Activated CD4-positive, CD25-positive, alpha-beta regulatory T cell (primary cell): ENCODE data around the gene SERPINE1.

ENCODE experiments used
- DNase-seq, 4 experiments: peaks; one replicate each; lab custom pipeline; 2025; lab: John Stamatoyannopoulos, UW

The SERPINE1 gene

DNA sequence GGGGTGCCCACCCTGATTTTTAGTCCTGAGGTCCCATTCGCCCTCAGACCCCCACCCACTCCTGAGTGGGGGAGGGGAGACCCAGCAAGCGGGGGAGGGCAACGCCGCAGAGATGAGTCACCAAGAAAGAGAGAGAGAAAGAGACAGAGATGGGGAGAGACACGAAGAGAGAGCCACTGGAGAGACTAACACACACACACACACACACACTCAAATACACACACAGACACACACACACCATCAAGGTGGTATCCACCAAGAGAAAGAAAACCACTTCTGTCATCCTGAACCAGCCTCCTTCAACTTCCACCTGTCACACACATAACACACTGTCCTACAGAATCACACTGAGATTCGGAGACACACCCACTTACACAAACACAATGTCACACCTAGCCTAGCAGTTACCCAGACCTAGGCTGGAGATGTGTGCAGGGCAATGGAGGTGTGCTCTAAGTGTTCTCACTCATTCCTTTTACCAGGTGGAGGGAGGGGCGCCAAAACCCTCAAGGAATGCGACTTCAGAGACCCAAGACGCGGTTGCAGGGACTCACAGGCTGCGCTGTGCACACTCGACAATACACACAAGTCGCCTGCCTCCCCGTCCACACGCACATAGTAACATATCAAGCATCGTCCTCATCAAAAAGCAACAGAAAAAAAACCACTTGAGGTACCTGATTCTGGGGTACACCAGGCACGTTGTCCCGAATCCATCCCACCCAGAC is 42.4 kb downstream of the SERPINE1 start:
- DNase-seq = no peak

DNA sequence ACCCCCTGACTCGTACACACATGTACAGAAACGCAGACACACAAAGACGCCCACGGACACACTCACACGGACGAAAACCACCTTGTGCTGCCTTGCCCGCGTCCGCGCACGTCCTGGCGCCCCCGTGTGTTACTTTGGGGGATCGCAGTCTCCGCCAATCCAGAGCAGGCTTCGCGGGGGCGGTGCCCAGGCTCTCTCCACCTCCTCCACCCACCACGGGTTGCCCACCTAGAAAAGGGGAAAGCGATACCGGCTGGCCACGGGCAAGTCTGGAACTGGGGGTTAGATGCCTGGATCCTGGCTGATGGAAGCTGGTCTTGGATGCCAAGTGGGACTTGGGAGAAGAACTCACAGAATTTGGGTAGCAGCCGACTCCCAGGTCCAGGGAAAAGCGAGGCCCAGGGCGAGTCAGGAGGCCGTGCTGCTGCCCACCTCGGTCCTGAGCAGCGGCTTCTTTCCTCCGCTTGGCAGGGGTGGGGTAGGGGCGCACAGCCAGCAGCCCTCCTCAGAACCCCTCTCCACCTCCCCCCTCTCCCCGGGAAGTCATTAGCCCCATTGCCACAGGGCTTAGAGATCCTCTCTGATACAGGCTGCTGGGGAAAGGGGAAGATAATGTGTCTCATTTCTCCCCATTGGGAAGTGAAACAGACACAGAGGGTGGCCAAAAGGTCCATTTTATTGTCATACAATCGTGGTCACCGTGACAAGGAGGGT is 43.1 kb downstream of the SERPINE1 start:
- DNase-seq = peak; percentile 55 to 74 (median 58)

DNA sequence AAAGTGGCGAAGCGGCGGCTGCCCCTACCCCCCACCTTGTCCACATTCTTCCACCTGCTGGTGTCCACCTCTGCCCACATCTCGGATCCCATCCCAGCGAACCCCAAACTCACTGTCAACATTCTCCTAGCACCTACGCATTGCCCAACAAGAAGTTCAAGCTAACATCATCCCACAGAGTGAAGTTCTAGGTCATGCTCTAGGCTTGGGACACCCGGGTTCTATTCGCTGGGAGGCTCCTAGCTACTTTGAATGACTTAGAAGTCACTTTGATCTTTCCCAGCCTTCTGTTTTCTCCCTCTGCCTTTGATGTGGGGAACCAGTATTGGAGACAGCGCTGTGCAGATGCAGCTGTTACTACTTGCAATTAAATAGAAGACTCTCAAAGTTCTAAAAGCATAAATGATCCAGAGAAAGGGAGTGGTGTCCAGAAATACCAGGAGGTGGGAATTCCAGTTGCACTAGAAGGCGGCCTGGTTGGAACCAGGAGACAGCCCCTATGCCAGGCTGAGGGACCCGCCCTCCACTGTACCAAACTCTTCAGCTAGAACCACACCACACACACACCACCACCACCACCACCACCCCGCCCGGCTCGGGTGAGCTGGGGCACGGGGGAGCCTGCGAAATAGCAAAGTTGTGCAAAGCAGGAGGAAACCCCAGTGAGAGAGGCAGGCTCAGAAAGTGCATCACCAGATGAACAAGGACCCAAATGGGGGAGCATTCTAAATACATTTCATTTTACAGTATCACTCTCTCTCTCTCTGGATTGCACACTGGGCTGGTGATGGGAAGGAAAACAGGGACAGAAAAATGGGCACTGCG is 43.9 kb downstream of the SERPINE1 start:
- no peak for DNase-seq

DNA sequence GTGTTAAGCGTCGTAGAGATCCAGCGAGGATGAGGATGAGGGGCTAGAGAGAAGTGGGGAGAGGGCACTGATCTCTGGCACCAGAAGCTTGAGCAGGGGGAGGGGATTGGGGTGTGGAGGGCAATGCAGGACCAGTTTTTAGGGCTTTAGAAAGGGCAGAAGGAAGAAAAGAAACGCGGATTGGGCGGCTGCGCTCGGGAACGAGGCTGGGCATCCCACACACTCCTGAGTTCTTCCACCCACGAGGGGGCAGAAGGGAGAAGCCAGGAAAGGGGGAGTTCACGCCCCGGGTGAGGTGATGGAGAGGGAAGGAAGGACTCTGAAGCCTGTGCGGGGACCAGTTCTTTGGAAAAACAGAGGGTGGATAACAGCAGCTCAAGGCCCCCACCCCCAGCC is 44.5 kb downstream of the SERPINE1 start:
- DNase-seq = no peak

DNA sequence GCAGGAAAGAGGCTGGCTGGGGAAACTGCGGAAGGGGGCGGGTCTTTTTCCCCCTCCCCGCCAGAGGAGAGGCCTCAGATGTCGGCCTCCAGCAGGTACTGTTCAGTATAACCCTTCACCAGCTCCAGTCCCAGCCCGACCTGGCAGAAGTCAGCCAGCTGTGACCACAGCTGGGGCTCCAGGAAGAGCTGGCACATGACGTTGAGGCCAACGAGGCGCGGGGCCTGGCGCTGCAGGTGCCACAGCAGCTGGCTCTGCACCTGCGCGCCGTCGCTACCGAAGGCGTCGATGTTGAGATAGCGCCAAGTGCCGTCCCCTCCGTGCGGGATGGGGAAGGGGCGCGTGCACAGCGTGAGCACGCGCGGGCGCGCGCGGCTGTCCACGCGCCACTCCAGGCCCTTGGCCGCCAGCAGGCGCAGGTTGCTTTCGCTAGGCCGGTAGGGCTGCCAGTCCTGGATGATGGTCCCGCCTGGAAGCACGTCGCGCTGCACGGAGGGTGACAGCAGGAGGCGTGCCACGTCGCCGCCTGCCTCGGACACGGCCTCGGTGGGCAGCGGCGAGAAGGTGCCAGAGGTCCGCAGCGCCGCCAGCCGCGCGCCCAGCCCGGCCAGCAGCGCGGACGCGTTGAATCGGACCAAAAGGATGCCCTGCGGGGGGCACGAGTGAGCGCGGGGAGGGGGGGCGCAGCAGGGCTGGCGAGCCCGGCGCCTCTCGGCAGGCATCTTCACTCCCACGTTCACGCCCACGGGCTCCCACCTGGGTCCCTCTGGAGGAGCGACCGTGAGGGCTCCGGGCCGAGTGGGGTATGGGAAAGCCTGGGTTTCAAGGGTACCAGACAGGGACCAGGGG is 45.3 kb downstream of the SERPINE1 start:
- DNase-seq = no peak

DNA sequence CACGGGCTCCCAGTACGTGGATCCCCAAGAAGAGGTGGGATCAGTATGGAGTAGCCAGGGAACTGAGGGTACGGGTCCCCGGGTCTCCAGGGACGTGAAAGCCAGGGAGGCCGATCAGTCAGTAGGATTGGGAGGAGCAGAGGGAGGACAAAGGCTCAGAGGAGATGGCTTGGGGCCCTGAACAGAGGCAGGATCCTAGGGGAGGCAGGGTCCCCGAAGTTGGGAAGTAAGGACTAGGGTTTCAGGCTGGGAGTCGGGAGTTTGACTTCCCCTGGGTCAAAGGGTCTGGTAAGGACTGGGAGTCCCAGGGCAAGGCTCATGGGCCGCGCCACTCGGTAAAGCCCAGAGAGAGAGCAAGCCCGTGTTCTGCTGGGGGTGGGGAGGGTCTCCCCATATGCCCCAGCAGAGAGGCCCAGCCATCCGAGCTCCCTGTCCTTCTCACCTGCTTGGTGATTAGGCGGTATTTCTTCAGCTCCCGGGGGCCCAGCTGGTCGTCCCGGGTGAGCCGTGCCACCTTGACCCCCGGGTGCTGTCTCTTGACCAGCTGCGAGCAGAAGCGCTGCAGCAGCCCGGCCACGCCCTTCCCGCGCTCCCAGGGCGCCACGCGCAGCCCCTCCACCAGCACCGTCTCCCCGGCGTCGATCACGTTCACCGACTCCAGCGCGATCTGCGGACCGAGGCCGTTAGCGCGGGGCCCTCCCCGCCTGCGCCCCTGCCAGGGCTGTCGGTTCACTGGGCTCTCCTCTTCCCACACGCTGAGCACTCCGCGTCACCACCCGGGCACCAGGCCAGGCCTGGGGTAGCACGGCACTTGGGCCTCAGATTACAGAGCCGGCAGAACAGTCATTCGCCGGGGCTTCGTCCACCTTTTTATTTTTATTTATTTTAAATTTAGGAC is 46.2 kb downstream of the SERPINE1 start:
- no peak for DNase-seq

DNA sequence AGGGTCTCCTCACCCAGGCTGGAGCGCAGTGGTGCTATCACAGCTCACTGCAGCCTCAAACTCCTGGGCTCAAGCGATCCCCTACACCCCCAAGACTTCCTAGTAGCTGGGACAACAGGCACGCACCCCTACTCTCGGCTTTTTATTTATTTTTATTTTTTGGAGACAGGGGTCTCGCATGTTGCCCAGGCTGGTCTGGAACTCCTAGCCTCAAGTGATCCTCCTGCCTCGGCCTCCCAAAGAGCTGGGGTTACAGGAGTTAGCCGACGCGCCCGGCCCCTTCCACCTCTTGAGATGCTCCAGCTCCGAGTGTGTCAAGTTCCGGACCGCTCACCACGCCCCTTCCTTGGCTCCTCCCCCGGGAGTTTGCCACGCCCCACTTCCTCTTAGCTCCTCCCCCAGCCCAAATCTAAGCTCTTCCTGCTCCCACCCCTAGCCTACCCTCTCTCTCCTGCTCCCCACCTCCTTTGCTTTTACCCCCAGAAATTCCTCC is 46.9 kb downstream of the SERPINE1 start:
- DNase-seq = peak; percentile 19 to 24 (median 21)

DNA sequence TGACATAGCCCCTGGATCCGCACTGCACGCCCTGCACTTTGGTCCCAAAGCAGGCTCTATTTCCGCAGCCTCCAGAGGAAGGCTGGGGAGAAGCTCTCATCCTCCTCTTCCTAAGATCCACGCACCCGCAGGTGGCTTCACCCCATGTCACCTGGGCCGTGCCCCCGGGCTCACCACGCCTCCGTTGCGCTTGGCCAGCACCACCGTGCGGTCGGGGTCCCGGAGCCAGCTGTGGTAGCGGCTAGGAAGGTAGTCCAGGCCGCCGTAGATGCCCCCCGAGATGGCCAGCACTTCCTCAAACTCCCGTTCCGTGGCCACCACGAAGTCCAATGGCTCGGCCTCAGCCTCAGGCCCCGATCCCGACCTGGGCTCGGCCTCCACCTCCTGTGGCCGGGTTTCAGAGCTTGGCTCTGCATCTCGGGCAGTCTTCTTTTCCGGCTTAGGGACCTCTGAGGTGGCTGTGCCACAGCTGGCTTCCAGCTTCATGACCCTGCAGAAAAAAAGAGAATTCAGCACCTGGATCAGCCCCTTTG is 47.5 kb downstream of the SERPINE1 start:
- no peak for DNase-seq

DNA sequence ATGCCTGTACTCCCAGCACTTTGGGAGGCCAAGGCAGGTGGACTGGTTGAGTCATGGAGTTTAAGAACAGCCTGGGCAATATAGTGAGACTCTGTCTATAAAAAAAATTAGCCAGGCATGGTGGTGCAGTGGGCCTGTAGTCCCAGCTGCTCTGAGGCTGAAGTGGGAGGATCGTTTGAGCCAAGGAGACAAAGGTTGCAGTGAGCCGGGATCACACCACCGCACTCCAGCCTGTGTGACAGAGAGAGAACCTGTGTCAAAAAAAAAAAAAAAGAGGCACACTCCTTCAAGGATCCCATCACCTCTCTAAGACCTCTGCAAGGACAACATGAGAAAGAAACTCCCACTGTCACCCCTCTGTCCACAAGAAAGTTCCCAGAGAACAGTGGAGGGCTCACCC is 48.8 kb downstream of the SERPINE1 start:
- DNase-seq = no peak

DNA sequence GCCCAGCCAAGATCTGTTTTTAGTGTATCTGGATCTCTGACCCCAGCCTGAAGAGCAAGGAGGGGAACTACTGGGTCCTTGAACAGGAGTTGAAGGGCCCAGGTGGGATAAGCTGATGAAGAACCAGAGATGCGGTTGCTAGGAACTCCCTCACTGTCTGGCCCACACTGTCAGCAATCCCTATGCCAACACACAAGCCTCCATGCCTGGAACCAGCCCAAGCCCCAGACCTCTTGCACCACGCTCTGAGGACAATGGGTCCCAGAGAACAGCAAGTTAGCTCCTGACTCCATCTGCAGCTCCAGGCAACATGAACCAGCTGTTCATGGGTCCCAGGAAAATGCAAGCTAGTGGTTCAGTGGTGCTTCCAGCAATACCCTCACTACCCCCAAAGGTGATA is 50.7 kb downstream of the SERPINE1 start:
- no peak for DNase-seq

DNA sequence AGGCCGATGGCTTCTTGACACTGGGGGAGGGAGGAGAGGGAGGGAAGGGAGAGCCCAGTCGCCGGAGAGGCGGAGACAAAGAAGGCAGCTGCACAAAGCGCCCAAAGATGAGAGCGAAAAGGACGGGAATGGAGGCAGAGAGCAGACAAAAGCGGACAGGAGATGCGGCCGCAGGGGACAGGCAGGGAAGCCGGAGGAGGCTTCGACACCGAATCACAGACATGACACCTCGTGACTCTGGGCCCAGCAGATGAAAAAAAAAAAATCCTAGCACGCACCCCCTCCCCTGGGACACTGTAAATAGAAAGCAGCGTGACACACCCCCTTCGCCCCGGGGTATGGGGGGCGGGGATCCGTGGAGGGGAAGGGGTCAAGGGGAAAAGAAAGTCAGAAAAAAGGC is 52.2 kb downstream of the SERPINE1 start:
- no peak for DNase-seq

DNA sequence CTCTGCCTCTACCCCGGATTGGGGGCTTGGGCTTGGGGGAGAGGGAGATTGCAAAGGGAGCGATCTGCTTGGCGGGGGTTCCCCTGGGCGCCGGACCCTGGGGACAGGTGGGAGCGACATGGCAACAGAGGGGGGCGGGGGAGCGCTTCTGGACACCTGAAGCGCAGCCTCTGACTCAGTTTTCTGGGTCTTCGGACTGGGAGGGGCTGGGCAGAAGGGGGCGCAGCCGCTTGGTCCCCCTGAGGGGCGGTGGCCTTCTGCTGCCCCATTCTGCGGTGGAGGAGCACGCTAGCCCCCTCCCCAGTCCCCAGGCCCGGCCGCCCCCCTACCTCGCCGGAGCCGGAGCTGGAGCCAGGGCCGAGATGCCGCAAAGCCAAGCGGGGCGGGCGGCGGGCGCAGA is 52.8 kb downstream of the SERPINE1 start:
- DNase-seq = no peak

DNA sequence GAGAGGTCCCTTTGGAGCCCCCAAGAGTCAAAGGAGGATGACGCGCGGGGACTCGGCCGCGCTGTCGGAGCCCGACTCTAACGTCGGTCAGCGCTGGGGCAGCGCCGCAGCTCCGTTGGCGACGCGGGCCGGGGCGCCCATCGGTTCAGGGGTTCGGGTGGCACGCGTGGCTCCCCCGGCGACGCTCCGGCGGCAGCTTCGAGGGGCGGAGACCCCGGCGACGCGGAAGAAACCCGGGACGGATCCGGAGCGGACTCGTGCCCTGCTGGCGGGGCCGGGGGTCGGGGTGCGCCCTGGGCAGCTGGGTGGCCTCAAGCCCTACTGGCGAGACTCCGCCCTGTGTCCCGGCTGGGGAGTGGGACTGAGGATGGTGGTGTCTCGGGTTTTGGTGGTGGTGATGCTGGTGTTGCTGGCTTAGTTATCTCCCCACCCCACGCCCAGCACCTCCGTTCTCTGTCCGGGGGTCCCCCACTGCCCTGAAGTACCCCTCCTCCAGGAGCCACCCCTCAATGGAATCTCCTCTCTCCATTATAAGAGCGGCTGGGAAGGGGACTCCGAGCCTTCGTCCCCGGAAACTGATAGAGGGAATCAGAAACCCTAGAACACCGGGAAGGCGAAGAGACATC is 53.3 kb downstream of the SERPINE1 start, which contains the start of gene NAT16:
NAT16 (minus strand) TSS at position 164 of the 626 bp plus-strand sequence. CDS start 5,486 bp downstream, outside the sequence.
- DNase-seq = no peak

DNA sequence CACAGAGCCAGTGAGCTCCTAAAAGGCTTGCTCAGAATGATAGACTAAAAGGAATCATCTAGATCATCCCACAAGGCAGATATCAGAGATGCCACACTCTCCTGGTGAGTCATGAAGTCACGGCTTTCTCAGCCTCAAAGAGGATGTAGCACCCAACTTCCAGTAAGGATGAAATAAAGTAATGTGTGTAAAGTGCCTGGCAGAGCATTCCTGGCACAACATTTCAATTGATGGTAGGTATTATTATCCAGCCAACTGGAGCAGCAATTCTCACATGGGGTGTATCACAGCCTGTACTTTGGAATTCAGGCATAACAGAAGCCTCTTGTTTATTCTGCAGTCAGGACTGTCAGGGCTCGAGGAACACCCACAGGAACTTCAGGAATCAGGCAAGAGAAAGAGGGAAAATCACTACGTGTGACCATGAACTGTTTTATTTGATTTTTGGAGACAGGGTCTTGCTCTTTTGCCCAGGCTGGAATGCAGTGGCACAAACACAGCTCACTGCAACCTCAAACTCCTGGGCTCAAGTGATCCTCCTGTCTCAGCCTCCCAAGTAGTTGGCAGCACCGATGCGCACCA is 58.4 kb downstream of the SERPINE1 start:
- DNase-seq = no peak

DNA sequence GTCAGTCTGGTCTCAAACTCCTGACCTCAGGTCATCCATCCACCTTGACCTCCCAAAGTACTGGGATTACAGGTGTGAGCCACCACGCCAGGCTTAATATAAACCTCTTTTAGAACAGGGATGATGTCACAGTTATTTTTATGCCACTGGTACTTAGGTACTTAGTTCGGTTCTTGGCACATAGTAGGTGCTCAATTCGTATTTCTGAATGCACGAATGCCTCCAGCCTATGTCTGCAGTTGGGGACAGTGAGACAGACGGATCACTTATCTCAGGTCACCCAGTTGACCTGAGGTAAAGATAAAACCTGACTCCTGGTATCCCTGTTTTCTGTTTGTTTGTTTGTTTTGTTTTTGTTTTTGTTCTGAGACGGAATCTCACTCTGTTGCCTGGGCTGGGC is 59.3 kb downstream of the SERPINE1 start:
- no peak for DNase-seq

DNA sequence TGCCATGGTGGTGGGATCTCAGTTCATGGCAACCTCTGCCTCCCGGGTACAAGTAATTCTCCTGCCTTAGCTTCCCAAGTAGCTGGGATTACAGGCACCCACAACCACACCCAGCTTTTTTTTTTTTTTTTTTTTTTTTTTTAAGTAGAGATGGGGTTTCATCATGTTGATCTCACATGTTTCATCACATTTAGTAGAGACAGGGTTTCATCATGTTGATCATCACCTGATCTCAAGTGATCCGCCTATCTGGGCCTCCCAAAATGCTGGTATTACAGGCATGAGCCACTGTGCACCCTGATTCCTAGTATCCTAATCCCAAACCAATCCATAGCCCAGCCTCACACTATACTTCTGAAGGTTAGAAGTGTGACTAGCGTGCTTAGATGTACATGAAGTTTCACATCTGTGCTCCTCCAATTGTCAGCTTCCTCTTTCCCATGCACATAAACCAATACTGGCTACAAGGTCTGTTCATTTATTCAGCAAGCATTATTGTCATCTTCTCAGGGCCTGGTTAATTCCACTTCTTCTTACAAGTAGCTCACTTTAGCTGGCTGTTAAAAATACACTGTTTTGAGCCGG is 60.0 kb downstream of the SERPINE1 start:
- no peak for DNase-seq
